T-helper 1 cell treated with Interleukin-12 subunit alpha and Interleukin-12 subunit beta and Interleukin-4 antibody, amounts not matched to agents 30 μg/mL and 1 μg/mL, for 36 hours (primary cell): Measurements from ENCODE around the gene TMEM208.
A peak's percentile ranks its signal among the peaks of the same experiment; 100 is the strongest.

Source experiments
- H3K27ac Mint-ChIP-seq: one replicate; pipeline ENCODE4 v1.8.0; 2021; ENCODE audit warnings: mild to moderate bottlenecking, mixed read lengths
- H3K27me3 Mint-ChIP-seq: one replicate; pipeline ENCODE4 v1.8.0; 2021; ENCODE audit warnings: low read depth, mixed read lengths
- H3K36me3 Mint-ChIP-seq: one replicate; pipeline ENCODE4 v1.8.0; 2021; ENCODE audit warnings: low read depth, mixed read lengths
- H3K4me1 Mint-ChIP-seq: one replicate; pipeline ENCODE4 v1.8.0; 2021; ENCODE audit warnings: low read depth, mixed read lengths
- H3K4me3 Mint-ChIP-seq: one replicate; pipeline ENCODE4 v1.8.0; 2021; ENCODE audit warnings: mild to moderate bottlenecking, moderate library complexity, mixed read lengths
- H3K9me3 Mint-ChIP-seq: one replicate; pipeline ENCODE4 v1.8.0; 2021; ENCODE audit warnings: mixed read lengths

Gene TMEM208

GRCh38 chr16:67244387-67245185 lies 17.7 kb downstream of the TMEM208 start:
- H3K9me3 Mint-ChIP-seq = no peaks in the 10 kb centered on the region
- H3K27me3 Mint-ChIP-seq = peaks cover 13% of the 10 kb centered on the region
- H3K4me3 Mint-ChIP-seq = peak overlapping the region; percentile 82
- H3K4me1 Mint-ChIP-seq = peaks cover 45% of the 10 kb centered on the region
- peaks cover 4% of the 10 kb centered on the region for H3K36me3 Mint-ChIP-seq
- H3K27ac Mint-ChIP-seq = peak overlapping the region; percentile 94

GRCh38 chr16:67245186-67245585 lies 18.3 kb downstream of the TMEM208 start:
- Mint-ChIP-seq H3K36me3 (peaks cover 4% of the 10 kb centered on the region), H3K4me3 (peak overlapping the region; percentile 82), H3K9me3 (no peaks in the 10 kb centered on the region), H3K27me3 (peaks cover 19% of the 10 kb centered on the region), H3K4me1 (peaks cover 48% of the 10 kb centered on the region), H3K27ac (peak overlapping the region; percentile 94)

- Mint-ChIP-seq H3K4me1 (peaks cover 50% of the 10 kb centered on the region), H3K9me3 (no peaks in the 10 kb centered on the region), H3K36me3 (peaks cover 4% of the 10 kb centered on the region), H3K4me3 (peak overlapping the region; percentile 82), H3K27me3 (peaks cover 24% of the 10 kb centered on the region), H3K27ac (peak overlapping the region; percentile 94)
These were observed 18.7 kb downstream of the TMEM208 start for GRCh38 chr16:67245674-67246080.

- H3K4me1 Mint-ChIP-seq = peaks cover 49% of the 10 kb centered on the region
- H3K9me3 Mint-ChIP-seq = no peaks in the 10 kb centered on the region
- peak overlapping the region; percentile 87 for H3K4me3 Mint-ChIP-seq
- H3K36me3 Mint-ChIP-seq = peaks cover 4% of the 10 kb centered on the region
- peaks cover 25% of the 10 kb centered on the region for H3K27me3 Mint-ChIP-seq
- H3K27ac Mint-ChIP-seq = no peak overlapping the region
These were observed 19.3 kb downstream of the TMEM208 start for GRCh38 chr16:67246081-67246755.

- Mint-ChIP-seq H3K4me3 (peak overlapping the region; percentile 87), H3K27me3 (peaks cover 25% of the 10 kb centered on the region), H3K4me1 (peaks cover 44% of the 10 kb centered on the region), H3K36me3 (peaks cover 4% of the 10 kb centered on the region), H3K27ac (peak overlapping the region; percentile 86), H3K9me3 (no peaks in the 10 kb centered on the region)
These were observed 19.8 kb downstream of the TMEM208 start for GRCh38 chr16:67246756-67247191.

- H3K9me3 Mint-ChIP-seq = no peaks in the 10 kb centered on the region
These were observed 20.5 kb downstream of the TMEM208 start, which contains the start of gene FHOD1 for GRCh38 chr16:67247192-67248072. Gene FHOD1 (minus strand): TSS chr16:67247481. CDS start chr16:67247410, 71 bp downstream.

GRCh38 chr16:67248073-67248400 lies 21.1 kb downstream of the TMEM208 start:
- Mint-ChIP-seq H3K27ac (peak overlapping the region; percentile 86), H3K9me3 (no peaks in the 10 kb centered on the region), H3K36me3 (peaks cover 4% of the 10 kb centered on the region), H3K4me1 (peaks cover 41% of the 10 kb centered on the region), H3K4me3 (peak overlapping the region; percentile 87), H3K27me3 (peaks cover 25% of the 10 kb centered on the region)

More at GRCh38 chr16:67247192-67248072, 20.5 kb downstream of the TMEM208 start, which contains the start of gene FHOD1:
- Mint-ChIP-seq H3K27ac (peak within 1 kb of the TSS; percentile 86), H3K4me1 (peaks cover 43% of the 10 kb centered on the region), H3K4me3 (peak within 1 kb of the TSS; percentile 87), H3K36me3 (peaks cover 4% of the 10 kb centered on the region), H3K27me3 (peaks cover 25% of the 10 kb centered on the region)

GRCh38 chr16:67248401-67249177 lies 21.7 kb downstream of the TMEM208 start, which contains the start of gene SLC9A5:
Gene SLC9A5 (plus strand): TSS chr16:67248979. CDS start chr16:67249015, 36 bp downstream.
- peak within 1 kb of the TSS; percentile 86 for H3K27ac Mint-ChIP-seq
- H3K27me3 Mint-ChIP-seq = peaks cover 25% of the 10 kb centered on the region
- H3K4me3 Mint-ChIP-seq = peak within 1 kb of the TSS; percentile 87
- peaks cover 38% of the 10 kb centered on the region for H3K4me1 Mint-ChIP-seq
- H3K36me3 Mint-ChIP-seq = peaks cover 4% of the 10 kb centered on the region
- no peaks in the 10 kb centered on the region for H3K9me3 Mint-ChIP-seq

GRCh38 chr16:67249178-67250044 lies 22.5 kb downstream of the TMEM208 start:
- Mint-ChIP-seq H3K4me1 (peaks cover 29% of the 10 kb centered on the region), H3K36me3 (peaks cover 4% of the 10 kb centered on the region), H3K9me3 (no peaks in the 10 kb centered on the region), H3K4me3 (peak overlapping the region; percentile 78), H3K27ac (peak overlapping the region; percentile 77), H3K27me3 (peaks cover 25% of the 10 kb centered on the region)

GRCh38 chr16:67250045-67250327 lies 23.1 kb downstream of the TMEM208 start:
- Mint-ChIP-seq H3K27ac (no peak overlapping the region), H3K4me1 (peaks cover 24% of the 10 kb centered on the region), H3K27me3 (peaks cover 25% of the 10 kb centered on the region), H3K4me3 (peak overlapping the region; percentile 78), H3K9me3 (no peaks in the 10 kb centered on the region), H3K36me3 (peaks cover 2% of the 10 kb centered on the region)

- H3K4me1 Mint-ChIP-seq = peaks cover 15% of the 10 kb centered on the region
- H3K36me3 Mint-ChIP-seq = no peaks in the 10 kb centered on the region
- H3K9me3 Mint-ChIP-seq = no peaks in the 10 kb centered on the region
- H3K27me3 Mint-ChIP-seq = peaks cover 20% of the 10 kb centered on the region
- H3K4me3 Mint-ChIP-seq = no peak overlapping the region
- no peak overlapping the region for H3K27ac Mint-ChIP-seq
These were observed 25.9 kb downstream of the TMEM208 start for GRCh38 chr16:67252609-67253497.

GRCh38 chr16:67254801-67255552 lies 28.0 kb downstream of the TMEM208 start:
- Mint-ChIP-seq H3K4me1 (peaks cover 4% of the 10 kb centered on the region), H3K36me3 (no peaks in the 10 kb centered on the region), H3K4me3 (no peak overlapping the region), H3K27me3 (peaks cover 8% of the 10 kb centered on the region), H3K9me3 (no peaks in the 10 kb centered on the region), H3K27ac (no peak overlapping the region)
